ENCODE measurements around the gene BDH2. TPM values are rescaled to one million over a fixed set of nuclear protein-coding genes. Genes with fewer than 3 reads are reported as not detected.

The BDH2 gene
- total and polyA plus RNA-seq, 10 donors = 16.8 to 42.2 (median 37.0) TPM

GRCh38 chr4:103032574-103032973 is 67.1 kb downstream of the BDH2 start:
- no peak for DNase-seq
- no peak for TF ChIP-seq POLR2AphosphoS5 (IDR thresholded peaks at IDR 0.05)
- TF ChIP-seq POLR2A (IDR thresholded peaks at IDR 0.05) = no peak
- peak in 2 of 11 experiments; percentile 13 to 27 for TF ChIP-seq CTCF (IDR thresholded peaks at IDR 0.05 in 8 of 11, conservative IDR thresholded peaks at IDR 0.05 in 3 of 11)
- H3K36me3 ChIP-seq = peaks cover 0 to 34% (median 0%) of the 10 kb centered on the region in 6 donors
- no peaks in the 10 kb centered on the region for H3K9me3 ChIP-seq
- H3K4me1 ChIP-seq = no peaks in the 10 kb centered on the region
- WGBS, 5 donors = 63 to 83% (median 71%) methylated on average over 2 of the region's 2 CpGs
- H3K27me3 ChIP-seq (replicated peaks in 1 of 7) = no peaks in the 10 kb centered on the region
- no peak overlapping the region for H3K4me3 ChIP-seq
- intact Hi-C loops (cut with DNase I; ENCODE audit: low total_unique reads) = no loop called here
- H3K27ac ChIP-seq = no peak overlapping the region

GRCh38 chr4:103030791-103031190 is 68.8 kb downstream of the BDH2 start:
- Histone ChIP-seq H3K36me3 (peaks cover 0 to 33% (median 0%) of the 10 kb centered on the region in 6 donors), H3K4me3 (no peak overlapping the region), H3K9me3 (no peaks in the 10 kb centered on the region), H3K27ac (no peak overlapping the region), H3K27me3 (replicated peaks in 1 of 7) (no peaks in the 10 kb centered on the region), H3K4me1 (no peaks in the 10 kb centered on the region)
- intact Hi-C loops (cut with DNase I; ENCODE audit: low total_unique reads) = no loop called here
- whole genome bisulfite sequencing, 5 donors = 94 to 98% (median 96%) methylated on average over 3 of the region's 3 CpGs
- DNase-seq = no peak
- no peak for TF ChIP-seq POLR2A (IDR thresholded peaks at IDR 0.05)
- no peak for TF ChIP-seq POLR2AphosphoS5 (IDR thresholded peaks at IDR 0.05)
- TF ChIP-seq CTCF (IDR thresholded peaks at IDR 0.05 in 8 of 11, conservative IDR thresholded peaks at IDR 0.05 in 3 of 11) = no peak

GRCh38 chr4:103029300-103029699 is 70.3 kb downstream of the BDH2 start:
- DNase-seq = no peak
- no peaks in the 10 kb centered on the region for H3K9me3 ChIP-seq
- no peak for TF ChIP-seq POLR2A (IDR thresholded peaks at IDR 0.05)
- no peak for TF ChIP-seq POLR2AphosphoS5 (IDR thresholded peaks at IDR 0.05)
- no peak for TF ChIP-seq CTCF (IDR thresholded peaks at IDR 0.05 in 8 of 11, conservative IDR thresholded peaks at IDR 0.05 in 3 of 11)

More at GRCh38 chr4:103029300-103029699, 70.3 kb downstream of the BDH2 start:
- intact Hi-C loops (cut with DNase I; ENCODE audit: low total_unique reads) = loop anchor here (10.0 kb wide), 1 partner anchor 66 kb away; the partner anchor contains the start of gene BDH2
- H3K27me3 ChIP-seq (replicated peaks in 1 of 7) = no peaks in the 10 kb centered on the region
- no peak overlapping the region for H3K27ac ChIP-seq
- H3K36me3 ChIP-seq = peaks cover 0 to 28% (median 0%) of the 10 kb centered on the region in 6 donors
- no peaks in the 10 kb centered on the region for H3K4me1 ChIP-seq
- H3K4me3 ChIP-seq = no peak overlapping the region
- WGBS, 5 donors = 69 to 100% (median 91%) methylated on average over 1 of the region's 1 CpG

Other genes starting within 250 kb of the BDH2 start
- gene CISD2, start 230.8 kb downstream of the BDH2 start, total RNA-seq = 10 to 100 TPM; 13.2 to 31.9 (median 26.8) TPM
- 10 to 100 TPM; 11.1 to 22.3 (median 21.7) TPM for gene CISD2, start 230.8 kb downstream of the BDH2 start, polyA plus RNA-seq
- gene SLC9B1, start 80.1 kb downstream of the BDH2 start, total RNA-seq = 1 to 10 TPM in 6 of 7 donors, under 1 TPM in 1; 0.79 to 5.4 (median 2.2) TPM
- 1 to 10 TPM in 1 of 3 donors, under 1 TPM in 2; 0.37 to 1.4 (median 0.86) TPM for gene SLC9B1, start 80.1 kb downstream of the BDH2 start, polyA plus RNA-seq
- 10 to 100 TPM; 10.1 to 17.0 (median 13.2) TPM for gene SLC9B2, start 23.1 kb downstream of the BDH2 start, total RNA-seq
- gene SLC9B2, start 23.1 kb downstream of the BDH2 start, polyA plus RNA-seq = 1 to 10 TPM; 6.4 to 9.2 (median 7.5) TPM
- 10 to 100 TPM in 1 of 7 donors, 1 to 10 TPM in 6; 3.3 to 11.7 (median 4.4) TPM for gene CENPE, start 98.5 kb upstream of the BDH2 start, total RNA-seq
- gene CENPE, start 98.5 kb upstream of the BDH2 start, polyA plus RNA-seq = 1 to 10 TPM in 1 of 3 donors, under 1 TPM in 2; 0.30 to 1.5 (median 0.70) TPM